ENCODE results near the gene C1RL. TPM values are rescaled to one million over a fixed set of nuclear protein-coding genes. Genes with fewer than 3 reads are reported as not detected.

The C1RL gene
- total RNA-seq, 6 donors from 2014 or later, result 55.9 to 224 (median 82.7) TPM

- no peaks in the 10 kb centered on the region for H3K9me3 ChIP-seq
- H3K4me1 ChIP-seq, result peaks cover 0 to 10% (median 0%) of the 10 kb centered on the region in 4 donors
- TF ChIP-seq EP300 (IDR thresholded peaks at IDR 0.05) (no peak), POLR2A (IDR thresholded peaks at IDR 0.05) (no peak), POLR2AphosphoS5 (IDR thresholded peaks at IDR 0.05) (no peak), CTCF (IDR thresholded peaks at IDR 0.05) (no peak)
- H3K27me3 ChIP-seq, result no peaks in the 10 kb centered on the region
- 94 to 100% methylated on average over 7 of the region's 7 CpGs for WGBS, 2 donors
- H3K36me3 ChIP-seq, result peaks cover 0 to 65% (median 25%) of the 10 kb centered on the region in 4 donors
- no peak overlapping the region for H3K27ac ChIP-seq
- ATAC-seq (ENCODE audit: low FRiP score in 2 of 2) (no peak), DNase-seq (no peak)
- H3K4me3 ChIP-seq, result no peak overlapping the region
These were observed 37.9 kb upstream of the C1RL start for GRCh38 chr12:7146906-7147305.

GRCh38 chr12:7146228-7146627, 37.2 kb upstream of the C1RL start:
- H3K9me3 ChIP-seq, result no peaks in the 10 kb centered on the region
- TF ChIP-seq POLR2A (IDR thresholded peaks at IDR 0.05) (no peak), POLR2AphosphoS5 (IDR thresholded peaks at IDR 0.05) (no peak), CTCF (IDR thresholded peaks at IDR 0.05) (no peak), EP300 (IDR thresholded peaks at IDR 0.05) (no peak)
- no peak overlapping the region for H3K27ac ChIP-seq
- WGBS, 2 donors, result 90 to 93% methylated on average over 7 of the region's 7 CpGs
- H3K27me3 ChIP-seq, result no peaks in the 10 kb centered on the region
- DNase-seq, result no peak
- H3K4me1 ChIP-seq, result peaks cover 0 to 10% (median 0%) of the 10 kb centered on the region in 4 donors
- H3K4me3 ChIP-seq, result no peak overlapping the region
- no peak for ATAC-seq (ENCODE audit: low FRiP score in 2 of 2)
- peaks cover 0 to 61% (median 25%) of the 10 kb centered on the region in 4 donors for H3K36me3 ChIP-seq

GRCh38 chr12:7145671-7146070, 36.7 kb upstream of the C1RL start:
- Histone ChIP-seq H3K4me1 (peaks cover 0 to 6% (median 0%) of the 10 kb centered on the region in 4 donors), H3K9me3 (no peaks in the 10 kb centered on the region), H3K4me3 (no peak overlapping the region), H3K27ac (no peak overlapping the region), H3K27me3 (no peaks in the 10 kb centered on the region), H3K36me3 (peaks cover 0 to 60% (median 22%) of the 10 kb centered on the region in 4 donors)
- TF ChIP-seq POLR2A (IDR thresholded peaks at IDR 0.05) (no peak), CTCF (IDR thresholded peaks at IDR 0.05) (no peak), EP300 (IDR thresholded peaks at IDR 0.05) (no peak), POLR2AphosphoS5 (IDR thresholded peaks at IDR 0.05) (no peak)
- no peak for DNase-seq
- 68 to 73% methylated on average over 4 of the region's 4 CpGs for WGBS, 2 donors
- ATAC-seq (ENCODE audit: low FRiP score in 2 of 2), result no peak

- Histone ChIP-seq H3K9me3 (no peaks in the 10 kb centered on the region), H3K36me3 (peaks cover 0 to 49% (median 17%) of the 10 kb centered on the region in 4 donors), H3K4me1 (no peaks in the 10 kb centered on the region), H3K27ac (no peak overlapping the region), H3K27me3 (no peaks in the 10 kb centered on the region), H3K4me3 (no peak overlapping the region)
- TF ChIP-seq POLR2A (IDR thresholded peaks at IDR 0.05) (no peak), EP300 (IDR thresholded peaks at IDR 0.05) (no peak), POLR2AphosphoS5 (IDR thresholded peaks at IDR 0.05) (no peak), CTCF (IDR thresholded peaks at IDR 0.05) (peak; percentile 7 to 52 (median 32))
- WGBS, 2 donors, result 51 to 52% methylated on average over 10 to 11 of the region's 11 CpGs
- DNase-seq (no peak), ATAC-seq (ENCODE audit: low FRiP score in 2 of 2) (peak in 1 of 2 donors; percentile 65)
These were observed 35.6 kb upstream of the C1RL start for GRCh38 chr12:7144414-7145120.

GRCh38 chr12:7143564-7143963, 34.5 kb upstream of the C1RL start:
- H3K27ac ChIP-seq, result no peak overlapping the region
- WGBS, 2 donors, result 94 to 98% methylated on average over 7 of the region's 7 CpGs
- peaks cover 0 to 41% (median 10%) of the 10 kb centered on the region in 4 donors for H3K36me3 ChIP-seq
- ATAC-seq (ENCODE audit: low FRiP score in 2 of 2), result no peak
- no peak for TF ChIP-seq EP300 (IDR thresholded peaks at IDR 0.05)
- H3K4me3 ChIP-seq, result no peak overlapping the region
- no peak for DNase-seq
- no peaks in the 10 kb centered on the region for H3K27me3 ChIP-seq
- no peaks in the 10 kb centered on the region for H3K4me1 ChIP-seq
- no peaks in the 10 kb centered on the region for H3K9me3 ChIP-seq
